CD4-positive, alpha-beta T cell treated with Interleukin-4 for 1 hour (primary cell): ENCODE results near the gene CLIC4.
"Not testable (repeated sequence)": the region's sequence is repeated elsewhere in the genome, so short reads cannot be mapped to it uniquely, and the experiment has no call there.

Experiments
- DNase-seq, 2 donors: peaks; one replicate each; pipeline ENCODE4 v3.0.0-alpha.2; 2020 to 2022

The CLIC4 gene

GRCh38 chr1:24775916-24776315 lies 30.7 kb downstream of the CLIC4 start:
- DNase-seq, result no peak

- no peak for DNase-seq
Observed at GRCh38 chr1:24776821-24777220, 31.6 kb downstream of the CLIC4 start.

- DNase-seq, result no peak
Observed at GRCh38 chr1:24778141-24778540, 32.9 kb downstream of the CLIC4 start.

- not testable (repeated sequence) for DNase-seq
Observed at GRCh38 chr1:24779199-24779598, 34.0 kb downstream of the CLIC4 start.

GRCh38 chr1:24779689-24780464 lies 34.6 kb downstream of the CLIC4 start:
- no peak for DNase-seq

GRCh38 chr1:24780626-24781025 lies 35.4 kb downstream of the CLIC4 start:
- not testable (repeated sequence) for DNase-seq

- no peak for DNase-seq
Observed at GRCh38 chr1:24782689-24783088, 37.4 kb downstream of the CLIC4 start.

- DNase-seq, result no peak
Observed at GRCh38 chr1:24783713-24784112, 38.5 kb downstream of the CLIC4 start.

GRCh38 chr1:24786191-24786590 lies 40.9 kb downstream of the CLIC4 start:
- DNase-seq, result no peak

GRCh38 chr1:24790490-24790889 lies 45.2 kb downstream of the CLIC4 start:
- DNase-seq, result no peak

- DNase-seq, result no peak
Observed at GRCh38 chr1:24793447-24794129, 48.3 kb downstream of the CLIC4 start.

- DNase-seq, result not testable (repeated sequence)
Observed at GRCh38 chr1:24794130-24794502, 48.9 kb downstream of the CLIC4 start.

GRCh38 chr1:24795236-24795635 lies 50.0 kb downstream of the CLIC4 start:
- DNase-seq, result no peak

- no peak for DNase-seq
Observed at GRCh38 chr1:24796524-24796923, 51.3 kb downstream of the CLIC4 start.

- not testable (repeated sequence) for DNase-seq
Observed at GRCh38 chr1:24799242-24799641, 54.0 kb downstream of the CLIC4 start.

- DNase-seq, result no peak
Observed at GRCh38 chr1:24801176-24801575, 55.9 kb downstream of the CLIC4 start.

- no peak for DNase-seq
Observed at GRCh38 chr1:24803220-24803619, 58.0 kb downstream of the CLIC4 start.

- no peak for DNase-seq
Observed at GRCh38 chr1:24803987-24804530, 58.8 kb downstream of the CLIC4 start.

- no peak for DNase-seq
Observed at GRCh38 chr1:24805534-24806301, 60.5 kb downstream of the CLIC4 start.

- no peak for DNase-seq
Observed at GRCh38 chr1:24806588-24806987, 61.3 kb downstream of the CLIC4 start.

- not testable (repeated sequence) for DNase-seq
Observed at GRCh38 chr1:24811494-24811893, 66.2 kb downstream of the CLIC4 start.

- not testable (repeated sequence) for DNase-seq
Observed at GRCh38 chr1:24820221-24820620, 75.0 kb downstream of the CLIC4 start.

- DNase-seq, result no peak
Observed at GRCh38 chr1:24822887-24823286, 77.6 kb downstream of the CLIC4 start.
